K562 (cell line): ENCODE data around the gene POLR1H. TPM values are rescaled to one million over a fixed set of nuclear protein-coding genes. Genes with fewer than 3 reads are reported as not detected.

ENCODE experiments used
- ATAC-seq: fragments of 200-7000 bp; cut with Tn5 transposase; 3 replicates; pipeline ENCODE4 v1.9.1; 2020; ENCODE audit warnings: moderate library complexity
- BruUV-seq: library from RNA; stranded (reverse); fragments of 400-500 nt; replicated peaks from 2 replicates; lab custom pipeline; 2021; lab: Mats Ljungman, UMichigan
- CTCF ChIA-PET: fragments of 300-600 bp; formaldehyde crosslinking; extraction: SDS; loops from one replicate; lab custom pipeline; 2021; ENCODE audit warnings: low intra/inter-chr PET ratio; lab: Yijun Ruan, JAX
- POLR2A ChIA-PET: fragments of 300-600, 350-650 bp; sonication (Branson Sonifier 250); formaldehyde crosslinking; extraction: SDS; loops from one replicate; lab custom pipeline; 2021; ENCODE audit warnings: antibody characterized with exemption, inconsistent platforms; lab: Yijun Ruan, JAX
- DNase-seq, 4 experiments: peaks; one replicate each; pipeline versions ENCODE4 v3.0.0 to v3.0.0-alpha.2; 2011 to 2018; ENCODE audit warnings: low spot score in 3 of 4, mixed read lengths in 3 of 4; ENCODE audit errors: extremely low read depth in 1 of 4
- FAIRE-seq: peaks from 2 replicates; lab custom pipeline; 2011; peaks lifted over from hg19 to GRCh38; lab: Jason Lieb, UNC
- H2AFZ ChIP-seq: 2 replicates; pipeline ENCODE4 v1.6.0; 2011; ENCODE audit warnings: low read depth, low read length, control low read depth, inconsistent platforms
- H3K27ac ChIP-seq: fragments of 200-600 bp; 3 replicates; pipeline ENCODE4 v1.8.0; 2011; ENCODE audit warnings: low read depth, mild to moderate bottlenecking, control low read depth, inconsistent platforms, low read length, moderate library complexity, mixed read lengths; ENCODE audit errors: extremely low read depth
- H3K27me3 ChIP-seq, 2 experiments: fragments of 300-600 bp in 1 of 2; 2 replicates in 1 of 2; 3 replicates in 1 of 2; pipeline versions ENCODE4 v1.6.0 to v1.8.0; 2011; ENCODE audit warnings: inconsistent platforms in 2 of 2, low read length in 2 of 2, mild to moderate bottlenecking in 1 of 2, mixed read lengths in 1 of 2, moderate library complexity in 1 of 2; ENCODE audit not compliant: control insufficient read depth in 2 of 2, insufficient read depth in 2 of 2
- H3K36me3 ChIP-seq: fragments of 300-600 bp; 3 replicates; pipeline ENCODE4 v1.8.0; 2011; ENCODE audit warnings: mild to moderate bottlenecking, low read length, inconsistent platforms; ENCODE audit not compliant: control insufficient read depth, insufficient read depth
- H3K4me1 ChIP-seq, 2 experiments: fragments of 200-600 bp in 1 of 2; replicated peaks in 1 of 2; 2 replicates in 1 of 2; 3 replicates in 1 of 2; pipeline versions ENCODE4 v1.5.1 to v1.8.0; 2011; ENCODE audit warnings: inconsistent platforms in 2 of 2, low read length in 2 of 2, mild to moderate bottlenecking in 1 of 2, mixed read lengths in 1 of 2, moderate library complexity in 1 of 2; ENCODE audit not compliant: control insufficient read depth in 2 of 2, insufficient read depth in 2 of 2
- H3K4me2 ChIP-seq: 2 replicates; pipeline ENCODE4 v1.6.1; 2011; ENCODE audit warnings: low read length, control low read depth, inconsistent platforms, mixed read lengths; ENCODE audit not compliant: insufficient read depth
- H3K4me3 ChIP-seq: fragments of 200-600 bp; sonication (generic), shearing (Covaris generic); 2 replicates; pipeline ENCODE4 v1.5.1; 2016; ENCODE audit warnings: control low read depth, inconsistent platforms
- H3K79me2 ChIP-seq: fragments of 200-600 bp; 3 replicates; pipeline ENCODE4 v1.8.0; 2011; ENCODE audit warnings: low read length, inconsistent platforms; ENCODE audit not compliant: control insufficient read depth, insufficient read depth
- H3K9ac ChIP-seq, 2 experiments: 2 replicates each; pipeline versions ENCODE4 v1.6.0 to v1.6.1; 2011; ENCODE audit warnings: low read depth in 2 of 2, low read length in 2 of 2, control low read depth in 1 of 2, inconsistent platforms in 1 of 2, mild to moderate bottlenecking in 1 of 2, mixed read lengths in 1 of 2; ENCODE audit not compliant: insufficient read depth in 1 of 2
- H3K9me1 ChIP-seq: one replicate; pipeline ENCODE4 v1.6.0; 2011; ENCODE audit warnings: inconsistent platforms, mild to moderate bottlenecking, low read length, moderate library complexity; ENCODE audit not compliant: control insufficient read depth, insufficient read depth
- H3K9me3 ChIP-seq: replicated peaks from 2 replicates; pipeline ENCODE4 v1.5.1; 2011; ENCODE audit warnings: low read depth, low read length, inconsistent platforms; ENCODE audit not compliant: control insufficient read depth, insufficient read depth
- H4K20me1 ChIP-seq: replicated peaks from 2 replicates; pipeline ENCODE4 v1.6.1; 2011; ENCODE audit warnings: low read length, inconsistent platforms, mixed read lengths; ENCODE audit not compliant: control insufficient read depth, insufficient read depth
- E4F1 ChIP-seq: fragments of 250-450 bp; sonication (Bioruptor Pico); IDR thresholded peaks from 2 replicates; pipeline ENCODE4 v1.5.0; 2021; ENCODE audit warnings: mild to moderate bottlenecking, borderline replicate concordance
- IFI16 ChIP-seq: fragments of 250-450 bp; sonication (Bioruptor Pico); IDR thresholded peaks from 2 replicates; pipeline ENCODE4 v2.1.2; 2022; ENCODE audit warnings: mild to moderate bottlenecking, inconsistent platforms
- POLR3A ChIP-seq: IDR thresholded peaks from 2 replicates; pipeline ENCODE4 v1.6.1; 2011; ENCODE audit warnings: borderline replicate concordance, mild to moderate bottlenecking, moderate library complexity; ENCODE audit not compliant: insufficient read length, insufficient read depth; ENCODE audit errors: extremely low read depth
- RBM34 ChIP-seq: fragments of 200-400 bp; formaldehyde crosslinking; IDR thresholded peaks from 2 replicates; pipeline ENCODE4 v1.6.1; 2018; ENCODE audit warnings: low read length, borderline replicate concordance; ENCODE audit not compliant: insufficient read depth
- SRSF1 ChIP-seq: fragments of 200-400 bp; formaldehyde crosslinking; IDR thresholded peaks from 2 replicates; pipeline ENCODE4 v1.6.1; 2017; ENCODE audit warnings: mild to moderate bottlenecking, low read depth, low read length, moderate library complexity
- ZFX ChIP-seq: sonication (generic); formaldehyde crosslinking; IDR thresholded peaks from 2 replicates; pipeline ENCODE4 v1.8.0; 2022; ENCODE audit warnings: mild to moderate bottlenecking, missing genetic modification reagents, moderate library complexity
- ZNF407 ChIP-seq: fragments of 450-650 bp; IDR thresholded peaks from 2 replicates; pipeline ENCODE4 v1.6.1; 2016; ENCODE audit warnings: low read depth
- ZNF41 ChIP-seq: fragments of 250-450 bp; sonication (Bioruptor Pico); conservative IDR thresholded peaks from 2 replicates; pipeline ENCODE4 v1.4.0; 2020; ENCODE audit warnings: mild to moderate bottlenecking
- ZNF511 ChIP-seq: sonication (generic); formaldehyde crosslinking; IDR thresholded peaks from 2 replicates; pipeline ENCODE4 v1.8.0; 2022; ENCODE audit warnings: mild to moderate bottlenecking, missing genetic modification reagents
- WGBS: fragments of 100-300 bp; shearing (Covaris generic); methylation state at CpG from one replicate; pipeline ENCODE4 v1.1.6; 2016; ENCODE audit warnings: low coverage, mixed read lengths; ENCODE audit not compliant: insufficient coverage; ENCODE audit errors: missing lambda C conversion rate; 5-methylcytosine and 5-hydroxymethylcytosine counted together
- in situ Hi-C: fragments of 300-500 bp; cut with MboI; formaldehyde crosslinking; loops from 4 replicates; pipeline ENCODE4 v1.15.0; 2018; ENCODE audit warnings: inconsistent platforms, mixed read lengths
- intact Hi-C: fragments of 100-400 bp; cut with micrococcal nuclease; formaldehyde crosslinking; loops from 2 replicates; pipeline ENCODE4 v1.14.2; 2022
- polyA plus RNA-seq, 8 experiments: library from polyadenylated mRNA; depleted of rRNA in 4 of 8; stranded (reverse) in 5 of 8; unstranded in 3 of 8; fragments of >200 nt; fragmentation: Nextera tagmentation in 2 of 8; fragmentation: Illumina TruSeq in 1 of 8; extraction: Ambion mirVana in 2 of 8; extraction: Trizol in 1 of 8; gene quantifications; 2 replicates each; pipeline versions ENCODE4 v1.2.1 to v1.2.3, GENCODE V29; 2011 to 2014; ENCODE audit warnings: inconsistent platforms in 1 of 8, missing spikeins in 1 of 8
- total RNA-seq, 7 experiments: library from RNA; depleted of rRNA in 6 of 7; stranded (reverse); fragments of >200 nt in 6 of 7; fragmentation: Illumina TruSeq in 2 of 7; extraction: Trizol in 2 of 7; gene quantifications; 2 replicates each; pipeline versions ENCODE4 v1.2.1 to v1.2.3, GENCODE V29; 2011 to 2021; ENCODE audit warnings: low replicate concordance in 1 of 7

Gene POLR1H
- total and polyA plus RNA-seq, 9 of the 15 experiments (the other 6 are each of a cell fraction or from before 2014, with no cell fraction given): 92.2 to 333 (median 143) TPM

- no peak for TF ChIP-seq SRSF1
Observed at GRCh38 chr6:30053682-30054081, 7.4 kb upstream of the POLR1H start (continued).

GRCh38 chr6:30055513-30055912 is 5.6 kb upstream of the POLR1H start:
- no peak overlapping the region for H3K9ac ChIP-seq
- no peaks in the 10 kb centered on the region for H3K9me3 ChIP-seq
- no peak for DNase-seq
- no peak overlapping the region for H2AFZ ChIP-seq
- H3K9me1 ChIP-seq: no peaks in the 10 kb centered on the region
- no peak for TF ChIP-seq ZNF407
- TF ChIP-seq ZNF511 (CRISPR knock-in tag): no peak
- no peak for TF ChIP-seq RBM34
- TF ChIP-seq E4F1 (CRISPR knock-in tag): no peak
- TF ChIP-seq IFI16 (CRISPR knock-in tag): no peak
- TF ChIP-seq POLR3A: no peak
- no peak for TF ChIP-seq ZNF41 (CRISPR knock-in tag)
- TF ChIP-seq ZFX (CRISPR knock-in tag): no peak
- no peak for FAIRE-seq
- H3K27me3 ChIP-seq: no peaks in the 10 kb centered on the region
- POLR2A ChIA-PET: interaction anchor here (0.5 to 1.1 kb wide), 2 partner anchors 11 to 1568 kb away, joined by 3 read pairs; partner anchors contain the start of gene PPP1R11
- peaks cover 13% of the 10 kb centered on the region for H3K79me2 ChIP-seq
- no peaks in the 10 kb centered on the region for H4K20me1 ChIP-seq
- H3K36me3 ChIP-seq: peaks cover 18% of the 10 kb centered on the region; the same call in 2 of the 3 replicates
- intact Hi-C loops: no loop called here
- H3K4me1 ChIP-seq: peaks cover 0 to 7% of the 10 kb centered on the region in 2 experiments; a peak in 2 of 5 replicates
- CTCF ChIA-PET: no interaction called here
- in situ Hi-C loops: no loop called here
- no peak overlapping the region for H3K4me3 ChIP-seq
- WGBS: 11% methylated on average over 1 of the region's 1 CpG
- BruUV-seq: no TSS peak
- no peak for ATAC-seq
- H3K27ac ChIP-seq: no peak overlapping the region
- no peak overlapping the region for H3K4me2 ChIP-seq
